ENCODE results near the gene BMF.

BMF gene

DNA sequence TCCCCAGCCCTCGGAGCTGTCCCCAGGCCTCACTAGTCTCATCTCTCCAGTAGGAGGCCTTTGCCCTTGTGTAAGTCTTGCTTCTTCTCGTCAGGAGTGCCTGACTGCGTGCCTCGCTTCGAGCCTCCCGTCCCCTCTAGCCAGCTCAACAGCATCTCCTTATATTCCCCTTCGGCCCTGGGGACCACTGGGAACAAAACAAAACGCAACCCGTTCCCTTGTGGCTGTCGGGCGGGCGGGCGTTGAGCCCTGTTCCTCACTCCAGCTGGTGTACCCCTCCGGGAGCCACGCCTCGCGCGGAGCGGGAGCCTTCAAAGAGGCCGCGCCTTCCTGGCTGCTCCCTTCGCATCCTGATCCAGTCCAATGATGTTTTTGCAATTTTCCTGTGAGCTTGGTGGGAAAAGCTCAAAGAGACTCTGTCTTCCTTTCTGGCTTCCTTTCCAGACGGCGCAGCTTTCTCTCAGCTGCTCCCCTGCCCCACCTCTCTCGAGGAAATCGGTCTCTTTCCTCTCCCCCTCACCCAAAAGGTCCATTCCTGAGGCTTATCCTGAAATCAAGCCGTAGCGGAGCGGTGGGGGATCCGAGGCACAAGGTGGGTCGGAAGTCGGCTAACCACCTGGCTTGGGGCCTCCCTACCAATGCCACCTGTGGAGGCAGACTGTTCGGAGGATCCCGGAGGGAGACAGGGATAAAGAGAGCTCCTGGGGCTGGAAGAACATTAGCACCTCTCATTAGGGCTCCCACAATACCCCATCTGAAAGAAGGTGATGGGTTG is 36.3 kb downstream of the BMF start:
- Histone ChIP-seq H3K27me3 (ENCODE audit: insufficient read depth, low read depth) (no peaks in the 10 kb centered on the region), H3K4me1 (ENCODE audit: low read depth, poor library complexity, severe bottlenecking) (peaks cover 35% of the 10 kb centered on the region), H3K79me2 (ENCODE audit: insufficient read depth, low read depth) (no peaks in the 10 kb centered on the region), H4K20me1 (ENCODE audit: insufficient read depth) (no peaks in the 10 kb centered on the region), H3K36me3 (ENCODE audit: insufficient read depth) (no peaks in the 10 kb centered on the region), H3K4me2 (no peak overlapping the region), H3K9ac (no peak overlapping the region), H3K4me3 (IDR thresholded peaks at IDR 0.05; ENCODE audit: insufficient read depth, low read depth, low read length) (no peak overlapping the region), H2AFZ (ENCODE audit: low read depth) (no peak overlapping the region), H3K27ac (no peak overlapping the region)
- TF ChIP-seq, protein P1, sequence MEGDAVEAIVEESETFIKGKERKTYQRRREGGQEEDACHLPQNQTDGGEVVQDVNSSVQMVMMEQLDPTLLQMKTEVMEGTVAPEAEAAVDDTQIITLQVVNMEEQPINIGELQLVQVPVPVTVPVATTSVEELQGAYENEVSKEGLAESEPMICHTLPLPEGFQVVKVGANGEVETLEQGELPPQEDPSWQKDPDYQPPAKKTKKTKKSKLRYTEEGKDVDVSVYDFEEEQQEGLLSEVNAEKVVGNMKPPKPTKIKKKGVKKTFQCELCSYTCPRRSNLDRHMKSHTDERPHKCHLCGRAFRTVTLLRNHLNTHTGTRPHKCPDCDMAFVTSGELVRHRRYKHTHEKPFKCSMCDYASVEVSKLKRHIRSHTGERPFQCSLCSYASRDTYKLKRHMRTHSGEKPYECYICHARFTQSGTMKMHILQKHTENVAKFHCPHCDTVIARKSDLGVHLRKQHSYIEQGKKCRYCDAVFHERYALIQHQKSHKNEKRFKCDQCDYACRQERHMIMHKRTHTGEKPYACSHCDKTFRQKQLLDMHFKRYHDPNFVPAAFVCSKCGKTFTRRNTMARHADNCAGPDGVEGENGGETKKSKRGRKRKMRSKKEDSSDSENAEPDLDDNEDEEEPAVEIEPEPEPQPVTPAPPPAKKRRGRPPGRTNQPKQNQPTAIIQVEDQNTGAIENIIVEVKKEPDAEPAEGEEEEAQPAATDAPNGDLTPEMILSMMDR (conservative IDR thresholded peaks at IDR 0.05; ENCODE audit: low read depth, low read length): no peak

DNA sequence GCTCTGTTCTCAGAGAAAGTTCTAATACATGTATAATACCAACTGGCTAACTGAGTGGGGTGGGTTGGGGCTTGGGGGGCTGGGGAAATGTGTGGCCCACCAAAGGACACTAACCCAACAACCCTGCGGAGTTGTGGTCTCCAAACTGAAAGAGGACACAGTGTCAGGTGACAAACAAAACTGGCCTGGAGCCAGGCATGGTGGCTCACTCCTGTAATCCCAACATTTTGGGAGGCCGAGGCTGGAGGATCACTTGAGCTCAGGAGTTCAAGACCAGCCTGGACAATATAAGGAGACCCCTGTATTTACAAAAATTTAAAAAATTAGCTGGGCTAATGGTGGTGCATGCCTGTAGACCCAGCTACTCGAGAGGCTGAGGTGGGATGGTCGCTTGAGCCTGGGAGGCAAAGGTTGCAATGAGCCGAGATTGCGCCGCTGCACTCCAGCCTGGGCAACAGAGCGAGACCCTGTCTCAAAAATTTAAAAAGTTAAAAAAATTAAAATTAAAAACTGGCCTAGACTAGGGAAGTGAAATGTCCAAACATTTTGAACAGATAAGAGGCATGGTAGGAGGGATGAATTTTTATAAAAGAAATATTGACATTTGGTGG is 38.0 kb downstream of the BMF start:
- no peaks in the 10 kb centered on the region for H3K27me3 ChIP-seq (ENCODE audit: insufficient read depth, low read depth)
- peak overlapping the region; percentile 86 for H3K27ac ChIP-seq
- H3K4me2 ChIP-seq: peak overlapping the region; percentile 48; the same call in 1 of the 2 replicates
- TF ChIP-seq, protein P1 (conservative IDR thresholded peaks at IDR 0.05; ENCODE audit: low read depth, low read length): no peak
- H3K9ac ChIP-seq: peak overlapping the region; percentile 47; the same call in 1 of the 2 replicates
- no peaks in the 10 kb centered on the region for H4K20me1 ChIP-seq (ENCODE audit: insufficient read depth)
- peaks cover 52% of the 10 kb centered on the region for H3K4me1 ChIP-seq (ENCODE audit: low read depth, poor library complexity, severe bottlenecking)
- H3K79me2 ChIP-seq (ENCODE audit: insufficient read depth, low read depth): no peaks in the 10 kb centered on the region
- peak overlapping the region; percentile 26; the same call in 1 of the 2 replicates for H2AFZ ChIP-seq (ENCODE audit: low read depth)
- H3K4me3 ChIP-seq (IDR thresholded peaks at IDR 0.05; ENCODE audit: insufficient read depth, low read depth, low read length): no peak overlapping the region
- no peaks in the 10 kb centered on the region for H3K36me3 ChIP-seq (ENCODE audit: insufficient read depth)

DNA sequence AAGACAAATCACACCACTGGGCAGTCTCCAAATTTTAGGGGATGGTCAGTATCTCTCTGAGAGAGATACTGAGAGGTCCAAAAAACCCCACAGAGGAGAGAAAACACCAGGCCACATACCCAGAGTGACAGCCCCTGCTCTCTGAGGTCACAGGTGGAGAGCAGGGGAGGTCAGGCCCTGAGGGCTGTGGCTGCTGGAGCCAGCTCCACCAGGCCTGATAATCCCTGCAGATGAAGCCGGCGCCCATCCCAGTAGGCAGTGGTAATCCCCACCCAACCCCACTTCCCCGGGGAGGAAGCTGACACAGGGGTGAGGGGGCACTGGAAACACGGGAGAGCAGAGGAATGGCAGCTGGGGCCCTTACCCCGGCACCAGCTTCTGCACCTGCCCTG is 38.5 kb downstream of the BMF start:
- no peaks in the 10 kb centered on the region for H4K20me1 ChIP-seq (ENCODE audit: insufficient read depth)
- no peaks in the 10 kb centered on the region for H3K36me3 ChIP-seq (ENCODE audit: insufficient read depth)
- peak overlapping the region; percentile 48 for H3K4me2 ChIP-seq
- no peaks in the 10 kb centered on the region for H3K27me3 ChIP-seq (ENCODE audit: insufficient read depth, low read depth)
- H3K79me2 ChIP-seq (ENCODE audit: insufficient read depth, low read depth): no peaks in the 10 kb centered on the region
- peak overlapping the region; percentile 47; the same call in 1 of the 2 replicates for H3K9ac ChIP-seq
- H2AFZ ChIP-seq (ENCODE audit: low read depth): peak overlapping the region; percentile 26; the same call in 1 of the 2 replicates
- H3K27ac ChIP-seq: peak overlapping the region; percentile 86
- TF ChIP-seq, protein P1 (conservative IDR thresholded peaks at IDR 0.05; ENCODE audit: low read depth, low read length): no peak
- H3K4me3 ChIP-seq (IDR thresholded peaks at IDR 0.05; ENCODE audit: insufficient read depth, low read depth, low read length): no peak overlapping the region
- peaks cover 57% of the 10 kb centered on the region for H3K4me1 ChIP-seq (ENCODE audit: low read depth, poor library complexity, severe bottlenecking)

GRCh38 chr15:40069178-40070165 is 39.2 kb downstream of the BMF start:
- peak overlapping the region; percentile 48 for H3K4me2 ChIP-seq
- H3K4me3 ChIP-seq (IDR thresholded peaks at IDR 0.05; ENCODE audit: insufficient read depth, low read depth, low read length): no peak overlapping the region
- peaks cover 64% of the 10 kb centered on the region for H3K4me1 ChIP-seq (ENCODE audit: low read depth, poor library complexity, severe bottlenecking)
- peak overlapping the region; percentile 26; the same call in 1 of the 2 replicates for H2AFZ ChIP-seq (ENCODE audit: low read depth)
- TF ChIP-seq, protein P1 (conservative IDR thresholded peaks at IDR 0.05; ENCODE audit: low read depth, low read length): no peak
- H3K9ac ChIP-seq: peak overlapping the region; percentile 47; the same call in 1 of the 2 replicates
- no peaks in the 10 kb centered on the region for H4K20me1 ChIP-seq (ENCODE audit: insufficient read depth)
- H3K79me2 ChIP-seq (ENCODE audit: insufficient read depth, low read depth): no peaks in the 10 kb centered on the region
- no peaks in the 10 kb centered on the region for H3K36me3 ChIP-seq (ENCODE audit: insufficient read depth)
- H3K27ac ChIP-seq: peak overlapping the region; percentile 86
- H3K27me3 ChIP-seq (ENCODE audit: insufficient read depth, low read depth): no peaks in the 10 kb centered on the region

All from KMS-11 (cell line).